GM19328 (cell line): Measurements from ENCODE around the gene MYL6B.
"Not testable (repeated sequence)": the region's sequence is repeated elsewhere in the genome, so short reads cannot be mapped to it uniquely, and the experiment has no call there.

ENCODE experiments used
- ATAC-seq: cut with Tn5 transposase; IDR thresholded peaks from one replicate; pipeline ENCODE4 v1.9.1; 2021; ENCODE audit warnings: mild to moderate bottlenecking, moderate library complexity; ENCODE audit not compliant: unreplicated experiment

MYL6B gene

GRCh38 chr12:56152132-56152755, at the start of gene MYL6B:
MYL6B (plus strand) TSS chr12:56152587; CDS start chr12:56153919, 1,332 bp downstream.
- peak; percentile 83 for ATAC-seq

- no peak for ATAC-seq
Measured at GRCh38 chr12:56102683-56103065, 49.7 kb upstream of the MYL6B start.

- no peak for ATAC-seq
Measured at GRCh38 chr12:56103066-56103711, 49.2 kb upstream of the MYL6B start.

- no peak for ATAC-seq
Measured at GRCh38 chr12:56103823-56104108, 48.6 kb upstream of the MYL6B start.

GRCh38 chr12:56104109-56104814, 48.1 kb upstream of the MYL6B start, which contains the start of gene PA2G4:
PA2G4 (plus strand) TSS chr12:56104559; CDS start chr12:56104738, 179 bp downstream.
- peak; percentile 93 for ATAC-seq

GRCh38 chr12:56104815-56105608, 47.4 kb upstream of the MYL6B start:
- ATAC-seq = no peak

- ATAC-seq = no peak
Measured at GRCh38 chr12:56105609-56105902, 46.8 kb upstream of the MYL6B start.

GRCh38 chr12:56107242-56107641, 45.1 kb upstream of the MYL6B start:
- no peak for ATAC-seq

GRCh38 chr12:56110571-56110970, 41.8 kb upstream of the MYL6B start:
- no peak for ATAC-seq

- ATAC-seq = no peak
Measured at GRCh38 chr12:56114084-56114483, 38.3 kb upstream of the MYL6B start.

GRCh38 chr12:56115329-56115728, 37.1 kb upstream of the MYL6B start:
- no peak for ATAC-seq

- ATAC-seq = peak; percentile 42
Measured at GRCh38 chr12:56116267-56117081, 35.9 kb upstream of the MYL6B start, which contains the start of gene RPL41. RPL41 (plus strand) TSS chr12:56116633.

- ATAC-seq = not testable (repeated sequence)
Measured at GRCh38 chr12:56117082-56117706, 35.2 kb upstream of the MYL6B start.

- peak; percentile 78 for ATAC-seq
Measured at GRCh38 chr12:56117778-56118687, 34.4 kb upstream of the MYL6B start, which contains the start of gene ZC3H10. ZC3H10 (plus strand) TSS chr12:56118266; CDS start chr12:56120563, 2,297 bp downstream.

- ATAC-seq = peak; percentile 1
Measured at GRCh38 chr12:56118688-56119357, 33.6 kb upstream of the MYL6B start.

GRCh38 chr12:56119361-56119796, 33.0 kb upstream of the MYL6B start:
- ATAC-seq = no peak

- no peak for ATAC-seq
Measured at GRCh38 chr12:56120158-56120846, 32.1 kb upstream of the MYL6B start.
